ENCODE measurements around the gene RASAL2. TPM values are rescaled to one million over a fixed set of nuclear protein-coding genes. Genes with fewer than 3 reads are reported as not detected.

The RASAL2 gene
- total and polyA plus RNA-seq, 2 experiments from 2014 or later: 16.0 to 42.2 TPM

- DNase-seq (ENCODE audit: low spot score): no peak
- H3K9me2 ChIP-seq (ENCODE audit: insufficient read depth): no peaks in the 10 kb centered on the region
Observed at GRCh38 chr1:178396789-178397188, 302.9 kb downstream of the RASAL2 start.

DNA sequence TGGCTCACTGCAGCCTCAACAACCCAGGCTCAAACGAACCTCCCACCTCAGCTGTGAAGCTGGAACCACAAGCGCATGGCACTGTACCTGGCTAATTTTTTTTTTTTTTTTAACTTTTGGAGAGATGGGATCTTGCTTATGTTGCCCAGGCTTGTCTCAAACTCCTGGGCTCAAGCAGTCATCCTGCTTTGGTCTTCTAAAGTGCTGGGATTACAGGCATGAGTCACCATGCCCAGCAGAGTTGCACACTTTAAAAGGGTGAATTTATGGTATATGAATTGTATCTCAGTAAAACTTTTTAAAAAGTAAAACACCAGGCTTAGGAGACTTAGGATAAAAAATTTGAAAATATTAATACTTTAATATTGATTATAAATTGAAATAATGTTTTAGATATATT is 303.8 kb downstream of the RASAL2 start:
- no peaks in the 10 kb centered on the region; the same call in 1 of the 2 replicates for H3K79me2 ChIP-seq (replicated peaks; ENCODE audit: insufficient read depth)
- H4K20me1 ChIP-seq (replicated peaks; ENCODE audit: insufficient read depth): peaks cover 4% of the 10 kb centered on the region; the same call in 1 of the 2 replicates
- no peaks in the 10 kb centered on the region for H3K4me1 ChIP-seq (ENCODE audit: insufficient read depth)
- Mint-ChIP-seq H3K4me3 (no peak overlapping the region), H3K27me3 (ENCODE audit: insufficient read depth, low read depth, poor library complexity) (no peaks in the 10 kb centered on the region), H3K27ac (no peak overlapping the region), H3K4me1 (peaks cover 19% of the 10 kb centered on the region), H3K9me3 (no peaks in the 10 kb centered on the region), H3K36me3 (ENCODE audit: low read depth) (no peaks in the 10 kb centered on the region)
- no peak overlapping the region for H2AFZ ChIP-seq
- no peaks in the 10 kb centered on the region for H3F3A ChIP-seq (replicated peaks; ENCODE audit: low read depth)
- no peaks in the 10 kb centered on the region for H3K9me2 ChIP-seq (ENCODE audit: insufficient read depth)
- H3K27me3 ChIP-seq (ENCODE audit: insufficient read depth): no peaks in the 10 kb centered on the region
- ATAC-seq (no peak), DNase-seq (ENCODE audit: low spot score) (no peak)
- no peak overlapping the region for H3K27ac ChIP-seq (ENCODE audit: low read depth)
- no peak overlapping the region for H3K4me2 ChIP-seq
- no peaks in the 10 kb centered on the region for H3K36me3 ChIP-seq (ENCODE audit: insufficient read depth)
- H3K4me3 ChIP-seq: no peak overlapping the region
- TF ChIP-seq ZNF331 (CRISPR knock-in tag; IDR thresholded peaks at IDR 0.05; ENCODE audit: low read depth) (no peak), ZNF114 (CRISPR knock-in tag; IDR thresholded peaks at IDR 0.05) (no peak), JUNB (IDR thresholded peaks at IDR 0.05; ENCODE audit: unreplicated experiment) (no peak), CTCF (conservative IDR thresholded peaks at IDR 0.05; ENCODE audit: low read depth in 2 of 2) (no peak), POLR2AphosphoS5 (IDR thresholded peaks at IDR 0.05; ENCODE audit: low read depth) (no peak), EZH2phosphoT487 (IDR thresholded peaks at IDR 0.05; ENCODE audit: unreplicated experiment) (no peak), CREB1 (CRISPR knock-in tag; IDR thresholded peaks at IDR 0.05; ENCODE audit: low read depth) (no peak), NANOG (IDR thresholded peaks at IDR 0.05; ENCODE audit: borderline replicate concordance) (no peak), EZH2 (IDR thresholded peaks at IDR 0.05; ENCODE audit: low read depth, unreplicated experiment) (no peak), STAT1 (IDR thresholded peaks at IDR 0.05; ENCODE audit: unreplicated experiment) (no peak)
- TF ChIP-seq, protein P1, sequence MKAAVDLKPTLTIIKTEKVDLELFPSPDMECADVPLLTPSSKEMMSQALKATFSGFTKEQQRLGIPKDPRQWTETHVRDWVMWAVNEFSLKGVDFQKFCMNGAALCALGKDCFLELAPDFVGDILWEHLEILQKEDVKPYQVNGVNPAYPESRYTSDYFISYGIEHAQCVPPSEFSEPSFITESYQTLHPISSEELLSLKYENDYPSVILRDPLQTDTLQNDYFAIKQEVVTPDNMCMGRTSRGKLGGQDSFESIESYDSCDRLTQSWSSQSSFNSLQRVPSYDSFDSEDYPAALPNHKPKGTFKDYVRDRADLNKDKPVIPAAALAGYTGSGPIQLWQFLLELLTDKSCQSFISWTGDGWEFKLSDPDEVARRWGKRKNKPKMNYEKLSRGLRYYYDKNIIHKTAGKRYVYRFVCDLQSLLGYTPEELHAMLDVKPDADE (IDR thresholded peaks at IDR 0.05): no peak
- TF ChIP-seq, protein P2, sequence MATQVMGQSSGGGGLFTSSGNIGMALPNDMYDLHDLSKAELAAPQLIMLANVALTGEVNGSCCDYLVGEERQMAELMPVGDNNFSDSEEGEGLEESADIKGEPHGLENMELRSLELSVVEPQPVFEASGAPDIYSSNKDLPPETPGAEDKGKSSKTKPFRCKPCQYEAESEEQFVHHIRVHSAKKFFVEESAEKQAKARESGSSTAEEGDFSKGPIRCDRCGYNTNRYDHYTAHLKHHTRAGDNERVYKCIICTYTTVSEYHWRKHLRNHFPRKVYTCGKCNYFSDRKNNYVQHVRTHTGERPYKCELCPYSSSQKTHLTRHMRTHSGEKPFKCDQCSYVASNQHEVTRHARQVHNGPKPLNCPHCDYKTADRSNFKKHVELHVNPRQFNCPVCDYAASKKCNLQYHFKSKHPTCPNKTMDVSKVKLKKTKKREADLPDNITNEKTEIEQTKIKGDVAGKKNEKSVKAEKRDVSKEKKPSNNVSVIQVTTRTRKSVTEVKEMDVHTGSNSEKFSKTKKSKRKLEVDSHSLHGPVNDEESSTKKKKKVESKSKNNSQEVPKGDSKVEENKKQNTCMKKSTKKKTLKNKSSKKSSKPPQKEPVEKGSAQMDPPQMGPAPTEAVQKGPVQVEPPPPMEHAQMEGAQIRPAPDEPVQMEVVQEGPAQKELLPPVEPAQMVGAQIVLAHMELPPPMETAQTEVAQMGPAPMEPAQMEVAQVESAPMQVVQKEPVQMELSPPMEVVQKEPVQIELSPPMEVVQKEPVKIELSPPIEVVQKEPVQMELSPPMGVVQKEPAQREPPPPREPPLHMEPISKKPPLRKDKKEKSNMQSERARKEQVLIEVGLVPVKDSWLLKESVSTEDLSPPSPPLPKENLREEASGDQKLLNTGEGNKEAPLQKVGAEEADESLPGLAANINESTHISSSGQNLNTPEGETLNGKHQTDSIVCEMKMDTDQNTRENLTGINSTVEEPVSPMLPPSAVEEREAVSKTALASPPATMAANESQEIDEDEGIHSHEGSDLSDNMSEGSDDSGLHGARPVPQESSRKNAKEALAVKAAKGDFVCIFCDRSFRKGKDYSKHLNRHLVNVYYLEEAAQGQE (IDR thresholded peaks at IDR 0.05; ENCODE audit: unreplicated experiment): no peak

More at GRCh38 chr1:178396789-178397188, 302.9 kb downstream of the RASAL2 start:
- Mint-ChIP-seq H3K9me3 (no peaks in the 10 kb centered on the region), H3K4me1 (peaks cover 19% of the 10 kb centered on the region), H3K27me3 (ENCODE audit: insufficient read depth, low read depth, poor library complexity) (no peaks in the 10 kb centered on the region), H3K27ac (no peak overlapping the region), H3K36me3 (ENCODE audit: low read depth) (no peaks in the 10 kb centered on the region), H3K4me3 (no peak overlapping the region)
- Histone ChIP-seq H3K4me1 (ENCODE audit: insufficient read depth) (no peaks in the 10 kb centered on the region), H3K27ac (ENCODE audit: low read depth) (no peak overlapping the region), H4K20me1 (replicated peaks; ENCODE audit: insufficient read depth) (peaks cover 4% of the 10 kb centered on the region; the same call in 1 of the 2 replicates), H3K36me3 (ENCODE audit: insufficient read depth) (no peaks in the 10 kb centered on the region), H3K79me2 (replicated peaks; ENCODE audit: insufficient read depth) (no peaks in the 10 kb centered on the region; the same call in 1 of the 2 replicates), H2AFZ (no peak overlapping the region), H3K4me3 (no peak overlapping the region), H3K4me2 (no peak overlapping the region), H3K27me3 (ENCODE audit: insufficient read depth) (no peaks in the 10 kb centered on the region), H3F3A (replicated peaks; ENCODE audit: low read depth) (no peaks in the 10 kb centered on the region)
- TF ChIP-seq, protein P1 (IDR thresholded peaks at IDR 0.05): no peak
- TF ChIP-seq EZH2 (IDR thresholded peaks at IDR 0.05; ENCODE audit: low read depth, unreplicated experiment) (no peak), JUNB (IDR thresholded peaks at IDR 0.05; ENCODE audit: unreplicated experiment) (no peak), ZNF114 (CRISPR knock-in tag; IDR thresholded peaks at IDR 0.05) (no peak), STAT1 (IDR thresholded peaks at IDR 0.05; ENCODE audit: unreplicated experiment) (no peak)
- ATAC-seq: no peak

All from GM23338 (cell line).